Cardiac muscle cell (in vitro differentiated cells and primary cell): Measurements from ENCODE around the gene MPPE1. TPM values are rescaled to one million over a fixed set of nuclear protein-coding genes. Genes with fewer than 3 reads are reported as not detected.

Experiments
- DNase-seq, 2 donors: peaks; one replicate each; pipeline versions ENCODE4 v3.0.0 to v3.0.0-alpha.2; 2010 to 2017; ENCODE audit warnings: low read depth in 1 of 2, low spot score in 1 of 2
- H3K27ac ChIP-seq: fragments of 200-600 bp; sonication (generic); 2 replicates; pipeline ENCODE4 v1.5.1; 2016
- H3K27me3 ChIP-seq: fragments of 200-600 bp; sonication (generic); 2 replicates; pipeline ENCODE4 v1.6.0; 2016; ENCODE audit warnings: control low read depth
- H3K36me3 ChIP-seq: fragments of 200-600 bp; sonication (generic); 2 replicates; pipeline ENCODE4 v1.5.1; 2016; ENCODE audit warnings: control low read depth
- H3K4me1 ChIP-seq: fragments of 200-600 bp; sonication (generic); 2 replicates; pipeline ENCODE4 v1.8.1; 2017; ENCODE audit warnings: low read depth, mild to moderate bottlenecking, mixed run types
- H3K4me3 ChIP-seq: fragments of 200-600 bp; sonication (generic); 2 replicates; pipeline ENCODE4 v1.5.1; 2016; ENCODE audit warnings: mild to moderate bottlenecking
- H3K9me3 ChIP-seq: fragments of 200-600 bp; sonication (generic); 2 replicates; pipeline ENCODE4 v1.5.1; 2017; ENCODE audit warnings: low read depth, mild to moderate bottlenecking, control low read depth
- CTCF ChIP-seq: IDR thresholded peaks from 2 replicates; pipeline ENCODE4 v1.5.1; 2012; ENCODE audit warnings: low read depth, mild to moderate bottlenecking, low read length
- polyA plus RNA-seq: library from polyadenylated mRNA; unstranded; fragments of >200 nt; fragmentation: Nextera tagmentation; extraction: Ambion mirVana; gene quantifications from 2 replicates; pipeline ENCODE4 v1.2.1, GENCODE V29; 2016
- total RNA-seq: library from RNA; depleted of rRNA; stranded (reverse); fragments of >200 nt; gene quantifications from 2 replicates; pipeline ENCODE4 v1.2.3, GENCODE V29; 2016

The MPPE1 gene
- total and polyA plus RNA-seq, 2 experiments from 2014 or later: 14.0 to 44.1 TPM

DNA sequence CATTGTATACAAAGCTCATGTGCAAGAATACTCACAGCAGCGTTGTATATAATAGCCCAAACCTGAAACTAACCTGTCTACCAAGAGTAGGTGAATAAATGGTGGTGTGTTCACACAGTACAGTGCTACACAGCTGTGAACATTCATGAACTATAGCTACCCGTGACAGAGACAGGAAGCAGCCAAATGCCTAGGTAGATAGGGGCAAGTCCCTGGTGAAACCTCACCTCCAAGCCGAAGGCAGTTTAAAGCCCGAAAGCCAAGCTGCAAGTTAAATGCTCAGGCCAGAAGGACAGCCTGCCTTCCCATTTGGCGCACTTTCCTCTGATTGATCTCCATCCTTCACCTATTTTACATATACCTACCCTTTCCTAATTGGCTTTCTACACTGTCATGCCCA lies 36.7 kb upstream of the MPPE1 start:
- TF ChIP-seq CTCF: no peak

GRCh38 chr18:11944252-11944651 lies 36.1 kb upstream of the MPPE1 start:
- TF ChIP-seq CTCF: no peak
- Histone ChIP-seq H3K27me3 (no peaks in the 10 kb centered on the region), H3K36me3 (no peaks in the 10 kb centered on the region), H3K27ac (no peak overlapping the region), H3K9me3 (no peaks in the 10 kb centered on the region), H3K4me1 (peaks cover 11% of the 10 kb centered on the region), H3K4me3 (no peak overlapping the region)
- no peak for DNase-seq

More for the DNA sequence above, 36.7 kb upstream of the MPPE1 start:
- Histone ChIP-seq H3K9me3 (no peaks in the 10 kb centered on the region), H3K4me1 (peaks cover 11% of the 10 kb centered on the region), H3K4me3 (no peak overlapping the region), H3K27ac (no peak overlapping the region), H3K27me3 (no peaks in the 10 kb centered on the region), H3K36me3 (no peaks in the 10 kb centered on the region)
- no peak for DNase-seq

- Histone ChIP-seq H3K27ac (no peak overlapping the region), H3K27me3 (no peaks in the 10 kb centered on the region), H3K36me3 (no peaks in the 10 kb centered on the region), H3K9me3 (no peaks in the 10 kb centered on the region), H3K4me1 (peaks cover 11% of the 10 kb centered on the region), H3K4me3 (no peak overlapping the region)
- no peak for DNase-seq
- TF ChIP-seq CTCF: no peak
These were observed 35.4 kb upstream of the MPPE1 start for GRCh38 chr18:11943551-11943950.

GRCh38 chr18:11940956-11941355 lies 32.8 kb upstream of the MPPE1 start:
- TF ChIP-seq CTCF: no peak
- peaks cover under 1% of the 10 kb centered on the region for H3K4me1 ChIP-seq
- H3K27ac ChIP-seq: no peak overlapping the region
- H3K9me3 ChIP-seq: no peaks in the 10 kb centered on the region
- no peak for DNase-seq
- no peaks in the 10 kb centered on the region for H3K27me3 ChIP-seq
- H3K36me3 ChIP-seq: no peaks in the 10 kb centered on the region
- H3K4me3 ChIP-seq: no peak overlapping the region

- Histone ChIP-seq H3K4me1 (no peaks in the 10 kb centered on the region), H3K9me3 (no peaks in the 10 kb centered on the region), H3K4me3 (no peak overlapping the region), H3K27me3 (no peaks in the 10 kb centered on the region), H3K27ac (no peak overlapping the region), H3K36me3 (no peaks in the 10 kb centered on the region)
- DNase-seq: peak; percentile 75 to 80
- TF ChIP-seq CTCF: peak; percentile 70
These were observed 29.9 kb upstream of the MPPE1 start for GRCh38 chr18:11937874-11938478.
